HUES6 (cell line): ENCODE measurements around the gene NPY2R.

Experiments used
- H3K27ac ChIP-seq: 2 replicates; pipeline ENCODE4 v1.7.0; 2013; ENCODE audit warnings: low read depth, mild to moderate bottlenecking, low read length, inconsistent platforms
- H3K27me3 ChIP-seq: 2 replicates; pipeline ENCODE4 v1.6.1; 2013; ENCODE audit warnings: low read length; ENCODE audit not compliant: control insufficient read depth, insufficient read depth
- H3K36me3 ChIP-seq: 2 replicates; pipeline ENCODE4 v1.6.1; 2013; ENCODE audit warnings: low read length; ENCODE audit not compliant: control insufficient read depth, insufficient read depth
- H3K4me1 ChIP-seq: 2 replicates; pipeline ENCODE4 v1.6.1; 2013; ENCODE audit warnings: low read length; ENCODE audit not compliant: control insufficient read depth, insufficient read depth
- H3K4me3 ChIP-seq: 2 replicates; pipeline ENCODE4 v1.5.1; 2013; ENCODE audit warnings: low read depth, low read length
- H3K9ac ChIP-seq: one replicate; pipeline ENCODE4 v1.6.1; 2013; ENCODE audit warnings: mild to moderate bottlenecking, low read length
- H3K9me3 ChIP-seq: 2 replicates; pipeline ENCODE4 v1.6.1; 2013; ENCODE audit warnings: low read depth, low read length; ENCODE audit not compliant: control insufficient read depth, insufficient read depth

The NPY2R gene

DNA sequence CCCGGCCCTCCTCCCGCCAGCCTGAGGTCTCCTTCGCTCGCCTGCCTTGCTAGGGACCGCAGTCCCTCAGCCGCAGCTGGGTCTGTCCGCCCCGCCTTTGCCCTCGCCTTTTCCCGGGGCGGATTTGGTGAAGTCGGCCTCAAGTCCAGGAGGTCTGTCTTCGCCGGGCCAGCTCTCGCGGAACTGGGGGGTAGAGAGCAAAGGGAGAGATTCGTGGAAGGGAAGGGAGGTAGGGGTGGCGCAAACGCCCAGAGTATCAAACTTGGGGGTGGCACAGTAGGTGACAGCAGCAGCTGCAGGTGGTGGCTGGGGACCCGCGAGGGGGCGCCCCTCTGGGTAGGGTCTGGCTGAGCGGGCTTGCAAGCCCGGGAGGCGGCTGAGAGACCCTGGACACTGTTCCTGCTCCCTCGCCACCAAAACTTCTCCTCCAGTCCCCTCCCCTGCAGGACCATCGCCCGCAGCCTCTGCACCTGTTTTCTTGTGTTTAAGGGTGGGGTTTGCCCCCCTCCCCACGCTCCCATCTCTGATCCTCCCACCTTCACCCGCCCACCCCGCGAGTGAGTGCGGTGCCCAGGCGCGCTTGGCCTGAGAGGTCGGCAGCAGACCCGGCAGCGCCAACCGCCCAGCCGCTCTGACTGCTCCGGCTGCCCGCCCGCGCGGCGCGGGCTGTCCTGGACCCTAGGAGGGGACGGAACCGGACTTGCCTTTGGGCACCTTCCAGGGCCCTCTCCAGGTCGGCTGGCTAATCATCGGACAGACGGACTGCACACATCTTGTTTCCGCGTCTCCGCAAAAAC lies at the start of gene NPY2R:
NPY2R (plus strand) TSS at position 379 of the 797 bp plus-strand sequence. CDS start 5,304 bp downstream, outside the sequence.
- Histone ChIP-seq H3K9ac (peak within 1 kb of the TSS; percentile 11), H3K27ac (no peak within 1 kb of the TSS), H3K9me3 (no peaks in the 10 kb centered on the region), H3K36me3 (no peaks in the 10 kb centered on the region), H3K4me1 (peaks cover 7% of the 10 kb centered on the region; the same call in 1 of the 2 replicates), H3K4me3 (peak within 1 kb of the TSS; percentile 73), H3K27me3 (peaks cover 59% of the 10 kb centered on the region)

- H3K27ac ChIP-seq: no peak overlapping the region
Observed at GRCh38 chr4:155161357-155161756, 47.1 kb upstream of the NPY2R start.

DNA sequence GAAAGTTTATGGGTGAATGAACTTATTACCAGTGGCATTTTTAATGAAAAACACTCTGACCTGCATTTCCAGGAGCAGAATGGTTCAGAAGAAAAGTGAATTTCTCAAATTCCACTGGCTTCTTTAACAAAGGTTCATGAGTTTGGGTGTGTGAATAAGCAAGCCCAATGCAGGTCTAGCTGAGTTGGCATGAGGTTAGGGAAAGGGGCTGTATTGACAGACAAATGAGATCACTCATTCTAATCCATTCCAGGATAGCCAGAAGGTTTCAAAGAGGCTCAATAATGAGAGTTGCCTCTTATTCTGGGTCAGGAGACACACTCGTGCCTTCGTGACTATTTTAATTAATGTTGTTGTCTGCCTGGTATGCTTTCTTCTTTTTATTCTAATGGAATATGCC lies 43.7 kb upstream of the NPY2R start:
- H3K36me3 ChIP-seq: no peaks in the 10 kb centered on the region
- H3K4me1 ChIP-seq: peaks cover 4% of the 10 kb centered on the region; the same call in 1 of the 2 replicates
- H3K9me3 ChIP-seq: no peaks in the 10 kb centered on the region
- no peak overlapping the region for H3K4me3 ChIP-seq
- no peak overlapping the region for H3K27ac ChIP-seq
- no peak overlapping the region for H3K9ac ChIP-seq
- H3K27me3 ChIP-seq: no peaks in the 10 kb centered on the region

More at GRCh38 chr4:155161357-155161756, 47.1 kb upstream of the NPY2R start:
- Histone ChIP-seq H3K4me3 (no peak overlapping the region), H3K4me1 (peaks cover 13% of the 10 kb centered on the region), H3K9ac (no peak overlapping the region), H3K9me3 (no peaks in the 10 kb centered on the region), H3K36me3 (no peaks in the 10 kb centered on the region), H3K27me3 (no peaks in the 10 kb centered on the region)

DNA sequence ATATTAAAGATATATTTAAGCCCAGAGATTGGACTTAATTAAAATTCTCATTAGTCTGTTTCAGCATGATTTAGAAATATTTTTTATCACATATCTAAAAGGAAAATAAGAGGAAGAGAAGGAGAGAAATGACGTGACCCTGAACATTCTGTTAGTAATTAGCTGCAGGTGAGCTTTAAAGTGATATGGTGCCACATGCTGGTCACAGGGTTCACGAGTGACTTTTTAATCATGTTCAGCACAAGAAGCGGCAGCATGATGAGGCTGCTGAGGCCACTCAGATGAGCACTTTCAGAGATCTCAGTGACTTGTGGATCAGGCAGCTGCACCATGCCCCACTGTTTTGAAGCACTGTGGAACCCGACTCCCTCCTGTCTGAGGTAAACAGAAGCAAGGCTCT lies 37.9 kb upstream of the NPY2R start:
- H3K9me3 ChIP-seq: no peaks in the 10 kb centered on the region
- H3K27ac ChIP-seq: no peak overlapping the region
- H3K36me3 ChIP-seq: no peaks in the 10 kb centered on the region
- H3K4me1 ChIP-seq: no peaks in the 10 kb centered on the region
- no peak overlapping the region for H3K4me3 ChIP-seq
- no peaks in the 10 kb centered on the region for H3K27me3 ChIP-seq
- no peak overlapping the region for H3K9ac ChIP-seq

GRCh38 chr4:155173371-155173770 lies 35.1 kb upstream of the NPY2R start:
- Histone ChIP-seq H3K4me3 (no peak overlapping the region), H3K9ac (no peak overlapping the region), H3K27me3 (no peaks in the 10 kb centered on the region), H3K27ac (no peak overlapping the region), H3K4me1 (no peaks in the 10 kb centered on the region), H3K9me3 (no peaks in the 10 kb centered on the region), H3K36me3 (no peaks in the 10 kb centered on the region)

DNA sequence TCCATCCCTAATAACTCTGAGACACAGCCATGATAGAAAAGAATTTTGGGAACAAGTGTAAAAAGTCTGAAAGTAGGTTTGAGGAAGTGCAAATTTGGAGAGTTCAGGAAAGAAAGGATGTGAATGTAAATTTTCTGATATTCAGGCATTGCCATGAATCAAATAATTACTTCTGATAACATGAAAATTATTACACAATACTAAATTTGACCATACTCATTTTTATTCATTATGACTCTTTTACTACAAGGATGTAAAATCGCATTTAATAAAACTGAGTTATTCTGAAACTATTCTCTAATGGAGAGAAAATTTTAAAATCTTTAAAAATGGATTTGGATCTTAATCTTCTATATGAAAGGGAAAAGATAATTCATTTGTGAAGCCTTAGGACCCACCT lies 33.8 kb upstream of the NPY2R start:
- Histone ChIP-seq H3K4me1 (no peaks in the 10 kb centered on the region), H3K36me3 (no peaks in the 10 kb centered on the region), H3K4me3 (no peak overlapping the region), H3K27ac (no peak overlapping the region), H3K9me3 (no peaks in the 10 kb centered on the region), H3K27me3 (no peaks in the 10 kb centered on the region), H3K9ac (no peak overlapping the region)

DNA sequence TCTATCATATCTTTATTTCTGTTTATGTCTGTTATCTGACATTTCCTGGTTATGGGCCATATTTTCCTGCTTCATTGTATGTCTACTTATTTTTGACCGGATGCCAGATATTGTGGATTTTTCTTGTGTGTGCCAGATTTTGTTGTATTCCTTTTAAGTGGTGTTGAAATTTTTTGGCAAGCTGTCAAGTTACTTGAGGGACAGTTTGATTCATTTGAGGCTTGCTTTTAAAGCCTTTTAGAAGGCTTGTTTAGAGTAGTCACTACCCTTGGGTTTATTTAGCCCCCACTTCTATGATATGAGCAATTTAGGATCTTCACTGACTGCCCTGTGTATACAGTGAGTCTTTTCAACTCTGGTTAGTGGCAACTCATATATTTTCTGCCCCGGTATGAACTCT lies 29.2 kb upstream of the NPY2R start:
- H3K4me1 ChIP-seq: no peaks in the 10 kb centered on the region

GRCh38 chr4:155186972-155187371 lies 21.5 kb upstream of the NPY2R start:
- no peaks in the 10 kb centered on the region for H3K9me3 ChIP-seq
- no peak overlapping the region for H3K27ac ChIP-seq
- no peaks in the 10 kb centered on the region for H3K36me3 ChIP-seq
- H3K4me1 ChIP-seq: no peaks in the 10 kb centered on the region
- no peak overlapping the region for H3K9ac ChIP-seq
- no peaks in the 10 kb centered on the region for H3K27me3 ChIP-seq
- no peak overlapping the region for H3K4me3 ChIP-seq

More for the DNA sequence above, 29.2 kb upstream of the NPY2R start:
- Histone ChIP-seq H3K27ac (no peak overlapping the region), H3K4me3 (no peak overlapping the region), H3K27me3 (no peaks in the 10 kb centered on the region), H3K9me3 (no peaks in the 10 kb centered on the region), H3K9ac (no peak overlapping the region), H3K36me3 (no peaks in the 10 kb centered on the region)

DNA sequence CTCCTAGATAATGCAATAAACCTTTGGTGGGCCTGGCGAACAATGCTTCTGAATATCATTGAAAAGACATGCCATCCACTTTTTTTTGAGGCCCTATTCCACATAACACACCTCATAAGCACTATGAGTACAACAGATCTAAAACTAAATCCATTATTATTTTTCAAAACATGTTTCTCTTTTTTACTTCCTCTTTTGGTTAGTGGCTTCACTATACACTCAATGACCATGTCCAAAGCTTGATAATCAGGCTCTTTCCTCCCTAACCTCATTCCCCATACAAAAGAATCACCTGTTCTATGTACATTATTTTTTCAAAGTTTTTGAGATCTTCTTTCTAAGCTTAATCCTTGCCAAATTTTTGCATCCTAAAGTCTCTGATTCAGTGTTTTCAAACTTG lies 20.4 kb upstream of the NPY2R start:
- Histone ChIP-seq H3K27ac (no peak overlapping the region), H3K27me3 (no peaks in the 10 kb centered on the region), H3K4me3 (no peak overlapping the region), H3K9me3 (no peaks in the 10 kb centered on the region), H3K4me1 (no peaks in the 10 kb centered on the region), H3K9ac (no peak overlapping the region), H3K36me3 (no peaks in the 10 kb centered on the region)

GRCh38 chr4:155190099-155190498 lies 18.3 kb upstream of the NPY2R start:
- Histone ChIP-seq H3K27ac (no peak overlapping the region), H3K4me1 (no peaks in the 10 kb centered on the region), H3K4me3 (no peak overlapping the region), H3K27me3 (no peaks in the 10 kb centered on the region), H3K9me3 (no peaks in the 10 kb centered on the region), H3K36me3 (no peaks in the 10 kb centered on the region), H3K9ac (no peak overlapping the region)

GRCh38 chr4:155197757-155198156 lies 10.7 kb upstream of the NPY2R start:
- no peaks in the 10 kb centered on the region for H3K36me3 ChIP-seq
- H3K9me3 ChIP-seq: no peaks in the 10 kb centered on the region
- H3K4me3 ChIP-seq: no peak overlapping the region
- no peaks in the 10 kb centered on the region for H3K27me3 ChIP-seq
- H3K27ac ChIP-seq: no peak overlapping the region
- no peak overlapping the region for H3K9ac ChIP-seq
- H3K4me1 ChIP-seq: no peaks in the 10 kb centered on the region
